Endothelial cell of umbilical vein (primary cell): ENCODE data around the gene UQCC2. TPM values are rescaled to one million over a fixed set of nuclear protein-coding genes. Genes with fewer than 3 reads are reported as not detected.

ENCODE experiments used
- BruUV-seq: library from RNA; stranded (reverse); fragments of 400-500 nt; replicated peaks from 2 replicates; lab custom pipeline; 2021; lab: Mats Ljungman, UMichigan
- CTCF ChIA-PET: fragments of 300-600, 350-600 bp; sonication (Branson Sonifier 250); formaldehyde crosslinking; loops from one replicate; lab custom pipeline; 2021; ENCODE audit warnings: antibody characterized with exemption, inconsistent platforms; lab: Charles Lee
- POLR2A ChIA-PET: fragments of 300-600, 350-600 bp; sonication (Branson Sonifier 250); formaldehyde crosslinking; loops from one replicate; lab custom pipeline; 2021; ENCODE audit warnings: antibody characterized with exemption, inconsistent platforms; lab: Charles Lee
- DNase-seq: peaks from one replicate; pipeline ENCODE4 v3.0.0-alpha.2; 2011; ENCODE audit warnings: low read depth, low spot score
- FAIRE-seq: peaks from 2 replicates; lab custom pipeline; 2011; peaks lifted over from hg19 to GRCh38; lab: Jason Lieb, UNC
- H2AFZ ChIP-seq: 2 replicates; pipeline ENCODE4 v1.6.0; 2012; ENCODE audit warnings: low read depth, low read length, control low read depth, inconsistent platforms
- H3K27ac ChIP-seq: 2 replicates; pipeline ENCODE4 v1.5.1; 2011; ENCODE audit warnings: low read depth, mild to moderate bottlenecking, control low read depth, low read length, moderate library complexity; ENCODE audit not compliant: insufficient read depth
- H3K27me3 ChIP-seq, 2 experiments: 2 replicates each; pipeline versions ENCODE4 v1.6.0 to v1.6.1; 2011; ENCODE audit warnings: low read length in 2 of 2, mixed read lengths in 1 of 2; ENCODE audit not compliant: control insufficient read depth in 2 of 2, insufficient read depth in 2 of 2
- H3K36me3 ChIP-seq, 2 experiments: 2 replicates in 1 of 2; 3 replicates in 1 of 2; pipeline ENCODE4 v1.5.1; 2011; ENCODE audit warnings: low read length in 2 of 2, mild to moderate bottlenecking in 1 of 2, moderate library complexity in 1 of 2; ENCODE audit not compliant: control insufficient read depth in 2 of 2, insufficient read depth in 2 of 2; ENCODE audit errors: extremely low read depth in 1 of 2
- H3K4me1 ChIP-seq: 3 replicates; pipeline ENCODE4 v1.5.1; 2011; ENCODE audit warnings: mild to moderate bottlenecking, low read length; ENCODE audit not compliant: control insufficient read depth, insufficient read depth; ENCODE audit errors: extremely low read depth
- H3K4me2 ChIP-seq: 2 replicates; pipeline ENCODE4 v1.6.1; 2011; ENCODE audit warnings: low read length, control low read depth, mixed read lengths; ENCODE audit not compliant: insufficient read depth
- H3K4me3 ChIP-seq, 3 experiments: fragments of 200-600 bp in 1 of 3; sonication (generic), shearing (Covaris generic) in 1 of 3; replicated peaks in 1 of 3; 2 replicates each; pipeline ENCODE4 v1.5.1; 2011 to 2016; ENCODE audit warnings: control low read depth in 3 of 3, low read length in 3 of 3, mild to moderate bottlenecking in 2 of 3, inconsistent platforms in 1 of 3, low read depth in 1 of 3, moderate library complexity in 1 of 3; ENCODE audit not compliant: insufficient read depth in 1 of 3
- H3K79me2 ChIP-seq: 2 replicates; pipeline ENCODE4 v1.6.0; 2012; ENCODE audit warnings: low read length, inconsistent platforms; ENCODE audit not compliant: control insufficient read depth, insufficient read depth
- H3K9ac ChIP-seq: replicated peaks from 2 replicates; pipeline ENCODE3; 2011; ENCODE audit warnings: low read length, control low read depth; ENCODE audit not compliant: insufficient read depth; ENCODE audit errors: extremely low read depth
- H3K9me1 ChIP-seq: replicated peaks from 3 replicates; pipeline ENCODE4 v1.6.0; 2011; ENCODE audit warnings: mild to moderate bottlenecking, low read length; ENCODE audit not compliant: control insufficient read depth, insufficient read depth; ENCODE audit errors: extremely low read depth
- H3K9me3 ChIP-seq: replicated peaks from 2 replicates; pipeline ENCODE4 v1.5.1; 2012; ENCODE audit warnings: low read length, inconsistent platforms; ENCODE audit not compliant: control insufficient read depth, insufficient read depth
- H4K20me1 ChIP-seq: replicated peaks from 2 replicates; pipeline ENCODE3; 2011; ENCODE audit warnings: mild to moderate bottlenecking, low read length; ENCODE audit not compliant: control insufficient read depth, insufficient read depth; ENCODE audit errors: extremely low read depth
- FOS ChIP-seq: IDR thresholded peaks from 2 replicates; pipeline ENCODE4 v1.6.1; 2011; ENCODE audit warnings: mild to moderate bottlenecking, low read length, moderate library complexity, borderline replicate concordance; ENCODE audit not compliant: insufficient read depth
- GATA2 ChIP-seq: IDR thresholded peaks from 2 replicates; pipeline ENCODE4 v1.7.0; 2011; ENCODE audit warnings: low read depth, mild to moderate bottlenecking, moderate library complexity, mixed read lengths, low read length; ENCODE audit not compliant: insufficient read length, insufficient read depth
- JUN ChIP-seq: IDR thresholded peaks from 2 replicates; pipeline ENCODE4 v1.6.1; 2011; ENCODE audit warnings: borderline replicate concordance, low read depth; ENCODE audit not compliant: insufficient read length, insufficient read depth
- MAX ChIP-seq: IDR thresholded peaks from 2 replicates; pipeline ENCODE4 v1.6.1; 2011; ENCODE audit not compliant: insufficient read depth, insufficient read length
- POLR2A ChIP-seq: IDR thresholded peaks from 2 replicates; pipeline ENCODE4 v1.6.1; 2012; ENCODE audit warnings: low read depth, mild to moderate bottlenecking, control low read depth, low read length
- POLR2AphosphoS5 ChIP-seq: IDR thresholded peaks from 2 replicates; pipeline ENCODE4 v1.6.1; 2012; ENCODE audit warnings: low read depth, mild to moderate bottlenecking, control low read depth, low read length, moderate library complexity; ENCODE audit not compliant: insufficient read depth
- dilution Hi-C: fragments of 300-500 bp; cut with MboI; formaldehyde crosslinking; loops from one replicate; pipeline ENCODE4 v1.15.0; 2019; ENCODE audit warnings: low sequenced_read_pairs; ENCODE audit not compliant: extremely low pct_ligation_motif_present
- intact Hi-C: fragments of 100-400 bp; cut with micrococcal nuclease; formaldehyde crosslinking; loops from one replicate; pipeline ENCODE4 v1.10.0; 2022
- polyA plus RNA-seq, 4 experiments: library from polyadenylated mRNA; depleted of rRNA in 3 of 4; stranded (reverse) in 3 of 4; unstranded in 1 of 4; fragments of >200 nt; gene quantifications; 2 replicates each; pipeline versions ENCODE4 v1.2.1 to v1.2.3, GENCODE V29; 2011 to 2012; ENCODE audit warnings: missing spikeins in 1 of 4
- total RNA-seq: library from RNA; stranded (reverse); gene quantifications from 2 replicates; pipeline ENCODE4 v1.2.3, GENCODE V29; 2021

UQCC2 gene
- total and polyA plus RNA-seq, 2 donors (not counting 3 experiments of a cell fraction or from before 2014, with no cell fraction given), result 46.3 to 95.3 TPM

- intact Hi-C loops, result no loop called here
- ChIA-PET CTCF (interaction anchor here (1.3 kb wide), 1 partner anchor 13 kb away, joined by 4 read pairs; no protein-coding TSS in a partner anchor), POLR2A (interaction anchor here (0.7 kb wide), 1 partner anchor 131 kb away, joined by 4 read pairs; no protein-coding TSS in a partner anchor)
- Histone ChIP-seq H3K9me3 (no peaks in the 10 kb centered on the region), H3K27me3 (no peaks in the 10 kb centered on the region), H4K20me1 (no peaks in the 10 kb centered on the region), H2AFZ (no peak overlapping the region), H3K4me3 (no peak overlapping the region), H3K9me1 (no peaks in the 10 kb centered on the region), H3K27ac (no peak overlapping the region), H3K4me2 (no peak overlapping the region), H3K4me1 (no peaks in the 10 kb centered on the region), H3K79me2 (no peaks in the 10 kb centered on the region), H3K36me3 (peaks cover 4 to 71% of the 10 kb centered on the region in 2 experiments), H3K9ac (no peak overlapping the region)
- no peak for DNase-seq
- TF ChIP-seq POLR2AphosphoS5, result no peak
- no peak for TF ChIP-seq FOS
- TF ChIP-seq GATA2, result no peak
- no peak for TF ChIP-seq POLR2A
- TF ChIP-seq MAX, result no peak
- TF ChIP-seq JUN, result no peak
- no peak for FAIRE-seq
- dilution Hi-C loops, result no loop called here
- BruUV-seq, result no TSS peak
These were observed 24.2 kb downstream of the UQCC2 start for GRCh38 chr6:33686981-33687975.
